Neural cell (in vitro differentiated cells): ENCODE data around the gene DLX6. TPM values are rescaled to one million over a fixed set of nuclear protein-coding genes. Genes with fewer than 3 reads are reported as not detected.

ENCODE experiments used
- H2AFZ ChIP-seq: fragments of 200-600, 300-800 bp; sonication (generic), shearing (Covaris generic); 2 replicates; pipeline ENCODE4 v1.6.0; 2014; ENCODE audit warnings: low read depth, mild to moderate bottlenecking, antibody characterized with exemption, low read length, moderate library complexity
- H3F3A ChIP-seq: fragments of 200-600 bp; shearing (Covaris generic); 2 replicates; pipeline ENCODE4 v1.6.1; 2016; ENCODE audit warnings: mild to moderate bottlenecking, moderate library complexity, mixed read lengths, antibody characterized with exemption, low read length; ENCODE audit not compliant: insufficient read depth, poor library complexity, severe bottlenecking
- H3K27ac ChIP-seq: fragments of 200-600, 300-800 bp; sonication (generic), shearing (Covaris generic); 2 replicates; pipeline ENCODE4 v1.5.1; 2014; ENCODE audit warnings: mild to moderate bottlenecking, low read length, moderate library complexity
- H3K27me3 ChIP-seq: fragments of 300-800, 200-600 bp; sonication (generic), shearing (Covaris generic); 2 replicates; pipeline ENCODE4 v1.6.0; 2014; ENCODE audit warnings: mild to moderate bottlenecking, low read depth, low read length, moderate library complexity; ENCODE audit not compliant: insufficient read depth
- H3K36me3 ChIP-seq: fragments of 300-800, 200-600 bp; sonication (generic), shearing (Covaris generic); 2 replicates; pipeline ENCODE4 v1.5.1; 2014; ENCODE audit warnings: mild to moderate bottlenecking, antibody characterized with exemption, low read length, moderate library complexity; ENCODE audit not compliant: insufficient read depth
- H3K4me2 ChIP-seq: fragments of 300-800, 200-600 bp; sonication (generic), shearing (Covaris generic); 2 replicates; pipeline ENCODE4 v1.6.0; 2014; ENCODE audit warnings: mild to moderate bottlenecking, low read length
- H3K4me3 ChIP-seq: fragments of 300-800, 200-600 bp; sonication (generic), shearing (Covaris generic); 2 replicates; pipeline ENCODE4 v1.5.1; 2014; ENCODE audit warnings: mild to moderate bottlenecking, low read length, moderate library complexity
- H3K79me2 ChIP-seq: fragments of 200-600 bp; shearing (Covaris generic); replicated peaks from 2 replicates; pipeline ENCODE4 v1.6.0; 2014; ENCODE audit warnings: mild to moderate bottlenecking, low read length, moderate library complexity; ENCODE audit not compliant: insufficient read depth
- H3K9ac ChIP-seq: fragments of 300-800, 200-600 bp; sonication (generic), shearing (Covaris generic); 2 replicates; pipeline ENCODE4 v1.6.1; 2016; ENCODE audit warnings: mild to moderate bottlenecking, low read length, mixed read lengths
- H3K9me2 ChIP-seq: fragments of 200-600 bp; shearing (Covaris generic); 2 replicates; pipeline ENCODE4 v1.6.1; 2016; ENCODE audit warnings: mild to moderate bottlenecking, low read length, mixed read lengths; ENCODE audit not compliant: insufficient read depth
- H3K9me3 ChIP-seq: fragments of 200-600, 300-800 bp; sonication (generic), shearing (Covaris generic); 2 replicates; pipeline ENCODE4 v1.6.1; 2016; ENCODE audit warnings: mild to moderate bottlenecking, mixed run types, low read length, moderate library complexity, mixed read lengths
- H4K20me1 ChIP-seq: fragments of 200-600 bp; shearing (Covaris generic); 2 replicates; pipeline ENCODE4 v1.6.1; 2016; ENCODE audit warnings: mild to moderate bottlenecking, mixed run types; ENCODE audit not compliant: insufficient read depth
- CTCF ChIP-seq: fragments of 450-650 bp; IDR thresholded peaks from 2 replicates; pipeline ENCODE4 v1.5.1; 2014; ENCODE audit warnings: antibody characterized with exemption, mild to moderate bottlenecking, moderate library complexity; ENCODE audit not compliant: poor library complexity, severe bottlenecking
- EP300 ChIP-seq: fragments of 450-650 bp; conservative IDR thresholded peaks from 2 replicates; pipeline ENCODE4 v1.6.1; 2014; ENCODE audit warnings: antibody characterized with exemption, mild to moderate bottlenecking, moderate library complexity; ENCODE audit not compliant: poor library complexity, severe bottlenecking
- EZH2 ChIP-seq: fragments of 200-600, 300-800 bp; shearing (Covaris generic), sonication (generic); IDR thresholded peaks from 2 replicates; pipeline ENCODE4 v1.6.1; 2014; ENCODE audit warnings: antibody characterized with exemption, low read length, borderline replicate concordance, mild to moderate bottlenecking; ENCODE audit not compliant: insufficient read depth, poor library complexity, severe bottlenecking
- MXI1 ChIP-seq: fragments of 450-650 bp; conservative IDR thresholded peaks from 2 replicates; pipeline ENCODE4 v1.6.1; 2014; ENCODE audit warnings: antibody characterized with exemption, mild to moderate bottlenecking; ENCODE audit not compliant: poor library complexity, severe bottlenecking
- POLR2AphosphoS5 ChIP-seq: IDR thresholded peaks from 2 replicates; pipeline ENCODE4 v1.6.1; 2012
- RAD21 ChIP-seq: fragments of 450-650 bp; conservative IDR thresholded peaks from 2 replicates; pipeline ENCODE4 v1.6.1; 2014; ENCODE audit warnings: antibody characterized with exemption, mild to moderate bottlenecking, moderate library complexity
- REST ChIP-seq: IDR thresholded peaks from 2 replicates; pipeline ENCODE4 v1.6.1; 2012; ENCODE audit warnings: borderline replicate concordance
- SMC3 ChIP-seq: fragments of 450-650 bp; conservative IDR thresholded peaks from 2 replicates; pipeline ENCODE4 v1.6.1; 2014; ENCODE audit warnings: antibody characterized with exemption, mild to moderate bottlenecking, moderate library complexity; ENCODE audit not compliant: poor library complexity
- TAF1 ChIP-seq: IDR thresholded peaks from 2 replicates; pipeline ENCODE4 v1.6.1; 2012; ENCODE audit warnings: low read depth
- polyA plus RNA-seq: library from polyadenylated mRNA; depleted of rRNA; stranded (reverse); fragments of >200 nt; gene quantifications from 2 replicates; pipeline ENCODE4 v1.2.3, GENCODE V29; 2014

DLX6 gene
- polyA plus RNA-seq, 1 donor from 2014 or later: 58.8 TPM

- Histone ChIP-seq H3K79me2 (peaks cover 51% of the 10 kb centered on the region), H3K9ac (no peak overlapping the region), H3K9me2 (no peaks in the 10 kb centered on the region), H4K20me1 (no peaks in the 10 kb centered on the region), H3K4me2 (no peak overlapping the region), H3K27ac (no peak overlapping the region), H3K36me3 (no peaks in the 10 kb centered on the region), H3K27me3 (no peaks in the 10 kb centered on the region), H3K4me3 (no peak overlapping the region), H2AFZ (no peak overlapping the region), H3F3A (no peaks in the 10 kb centered on the region), H3K9me3 (no peaks in the 10 kb centered on the region)
- no peak for TF ChIP-seq POLR2AphosphoS5
- TF ChIP-seq SMC3: no peak
- no peak for TF ChIP-seq EZH2
- no peak for TF ChIP-seq CTCF
- TF ChIP-seq EP300: no peak
- no peak for TF ChIP-seq MXI1
- no peak for TF ChIP-seq RAD21
- TF ChIP-seq REST: no peak
- TF ChIP-seq TAF1: no peak
Observed at GRCh38 chr7:96970739-96971138, 34.6 kb upstream of the DLX6 start.

GRCh38 chr7:96973986-96974385, 31.4 kb upstream of the DLX6 start:
- Histone ChIP-seq H3K79me2 (peaks cover 68% of the 10 kb centered on the region), H4K20me1 (no peaks in the 10 kb centered on the region), H3K9ac (no peak overlapping the region), H3K27ac (no peak overlapping the region), H3K4me3 (no peak overlapping the region), H3K27me3 (no peaks in the 10 kb centered on the region), H3K36me3 (peaks cover 4% of the 10 kb centered on the region), H2AFZ (no peak overlapping the region), H3K9me3 (no peaks in the 10 kb centered on the region), H3K9me2 (no peaks in the 10 kb centered on the region), H3F3A (peaks cover 3% of the 10 kb centered on the region), H3K4me2 (no peak overlapping the region)
- no peak for TF ChIP-seq RAD21
- TF ChIP-seq EP300: no peak
- TF ChIP-seq EZH2: no peak
- TF ChIP-seq POLR2AphosphoS5: no peak
- TF ChIP-seq MXI1: no peak
- no peak for TF ChIP-seq TAF1
- no peak for TF ChIP-seq REST
- TF ChIP-seq CTCF: no peak
- no peak for TF ChIP-seq SMC3
